Upper lobe of left lung (tissue), 6 donors: ENCODE data around the gene C1orf87. TPM values are rescaled to one million over a fixed set of nuclear protein-coding genes. Genes with fewer than 3 reads are reported as not detected.

Experiments used
- ATAC-seq, 2 donors: fragments of 200-7000 bp; cut with Tn5 transposase; one replicate each; pipeline ENCODE4 v1.9.1; 2022; ENCODE audit warnings: mild to moderate bottlenecking in 2 of 2, moderate library complexity in 2 of 2; ENCODE audit not compliant: low FRiP score in 2 of 2
- DNase-seq, 2 donors: peaks; one replicate each; pipeline ENCODE4 v3.0.0-alpha.2; 2019 to 2020
- H3K27ac ChIP-seq, 4 donors: fragments of 200-600 bp; sonication (generic); one replicate each; pipeline ENCODE4 v1.5.1; 2016 to 2019
- H3K27me3 ChIP-seq, 4 donors: fragments of 200-600 bp; sonication (generic); one replicate each; pipeline ENCODE4 v1.5.1; 2017 to 2019
- H3K36me3 ChIP-seq, 4 donors: fragments of 200-600 bp; sonication (generic); one replicate each; pipeline ENCODE4 v1.5.1; 2016 to 2019
- H3K4me1 ChIP-seq, 4 donors: fragments of 200-600 bp; sonication (generic); one replicate each; pipeline ENCODE4 v1.5.1; 2018 to 2019
- H3K4me3 ChIP-seq, 4 donors: fragments of 200-600 bp; sonication (generic); one replicate each; pipeline ENCODE4 v1.5.1; 2017 to 2019; ENCODE audit warnings: mild to moderate bottlenecking in 2 of 4, moderate library complexity in 1 of 4
- H3K9me3 ChIP-seq, 4 donors: fragments of 200-600 bp; sonication (generic); one replicate each; pipeline ENCODE4 v1.5.1; 2018 to 2019
- CTCF ChIP-seq, 6 experiments: fragments of 450-650 bp in 4 of 6; fragments of 200-600 bp in 2 of 6; sonication (generic) in 2 of 6; IDR thresholded peaks; one replicate each; pipeline ENCODE4 v1.5.1; 2016 to 2019; ENCODE audit warnings: antibody characterized with exemption in 6 of 6
- EP300 ChIP-seq, 4 donors: sonication (generic); formaldehyde crosslinking; IDR thresholded peaks; one replicate each; pipeline ENCODE4 v1.5.1; 2017; ENCODE audit warnings: antibody characterized with exemption in 4 of 4, control low read depth in 2 of 4
- POLR2A ChIP-seq, 4 donors: fragments of 450-650 bp; IDR thresholded peaks; one replicate each; pipeline ENCODE4 v1.5.1; 2016 to 2017; ENCODE audit warnings: antibody characterized with exemption in 4 of 4, mild to moderate bottlenecking in 2 of 4
- POLR2AphosphoS5 ChIP-seq, 2 donors: sonication (generic); formaldehyde crosslinking; IDR thresholded peaks; one replicate each; pipeline ENCODE4 v1.5.1; 2017; ENCODE audit warnings: antibody characterized with exemption in 2 of 2
- WGBS, 2 donors: methylation state at CpG; one replicate each; pipeline ENCODE4 v1.1.5; 2017 to 2018; 5-methylcytosine and 5-hydroxymethylcytosine counted together
- total RNA-seq, 6 donors: library from RNA; depleted of rRNA in 4 of 6; stranded (reverse); fragments of >200 nt in 4 of 6; gene quantifications; one replicate each; pipeline versions ENCODE4 v1.1.0 to v1.2.1, GENCODE V29; 2016 to 2021
- donor health status: DM: no; HTN: no; CAD: no; lungs with moderate emphysema.
- donor health status: DM: no; HTN: yes; CAD: no; lungs with severe emphysema.

Gene C1orf87
- total RNA-seq, 6 donors from 2014 or later, result 0.40 to 26.1 (median 4.8) TPM

GRCh38 chr1:59985911-59986515 lies 87.6 kb downstream of the C1orf87 start:
- Histone ChIP-seq H3K9me3 (no peaks in the 10 kb centered on the region), H3K36me3 (no peaks in the 10 kb centered on the region), H3K27ac (no peak overlapping the region), H3K4me3 (no peak overlapping the region), H3K4me1 (no peaks in the 10 kb centered on the region), H3K27me3 (no peaks in the 10 kb centered on the region)
- TF ChIP-seq POLR2AphosphoS5 (IDR thresholded peaks at IDR 0.05), result no peak
- TF ChIP-seq CTCF (IDR thresholded peaks at IDR 0.05), result no peak
- no peak for TF ChIP-seq POLR2A (IDR thresholded peaks at IDR 0.05)
- no peak for TF ChIP-seq EP300 (IDR thresholded peaks at IDR 0.05)
- 90 to 96% methylated on average over 8 of the region's 8 CpGs for WGBS, 2 donors
- ATAC-seq (no peak), DNase-seq (no peak)

- Histone ChIP-seq H3K4me3 (no peak overlapping the region), H3K27ac (no peak overlapping the region), H3K36me3 (no peaks in the 10 kb centered on the region), H3K9me3 (no peaks in the 10 kb centered on the region), H3K27me3 (no peaks in the 10 kb centered on the region), H3K4me1 (peaks cover 0 to 3% (median 0%) of the 10 kb centered on the region in 4 donors)
- 88 to 96% methylated on average over 5 of the region's 5 CpGs for WGBS, 2 donors
- no peak for TF ChIP-seq POLR2AphosphoS5 (IDR thresholded peaks at IDR 0.05)
- no peak for TF ChIP-seq CTCF (IDR thresholded peaks at IDR 0.05)
- TF ChIP-seq EP300 (IDR thresholded peaks at IDR 0.05), result no peak
- no peak for TF ChIP-seq POLR2A (IDR thresholded peaks at IDR 0.05)
- ATAC-seq (no peak), DNase-seq (no peak)
These were observed 93.9 kb downstream of the C1orf87 start for GRCh38 chr1:59979666-59980065.

- TF ChIP-seq POLR2A (IDR thresholded peaks at IDR 0.05), result no peak
- TF ChIP-seq EP300 (IDR thresholded peaks at IDR 0.05), result no peak
- TF ChIP-seq CTCF (IDR thresholded peaks at IDR 0.05), result no peak
- no peak for TF ChIP-seq POLR2AphosphoS5 (IDR thresholded peaks at IDR 0.05)
- DNase-seq (no peak), ATAC-seq (no peak)
- no peak overlapping the region for H3K4me3 ChIP-seq
- no peaks in the 10 kb centered on the region for H3K27me3 ChIP-seq
- H3K9me3 ChIP-seq, result no peaks in the 10 kb centered on the region
- H3K36me3 ChIP-seq, result no peaks in the 10 kb centered on the region
- peaks cover 0 to 3% (median 0%) of the 10 kb centered on the region in 4 donors for H3K4me1 ChIP-seq
- WGBS, 2 donors, result 71 to 77% methylated on average over 2 of the region's 2 CpGs
- H3K27ac ChIP-seq, result no peak overlapping the region
These were observed 95.1 kb downstream of the C1orf87 start for GRCh38 chr1:59978511-59978910.

GRCh38 chr1:59978026-59978425 lies 95.5 kb downstream of the C1orf87 start:
- no peaks in the 10 kb centered on the region for H3K27me3 ChIP-seq
- no peak for DNase-seq
- no peak overlapping the region for H3K27ac ChIP-seq
- peaks cover 0 to 3% (median 0%) of the 10 kb centered on the region in 4 donors for H3K4me1 ChIP-seq
- H3K4me3 ChIP-seq, result no peak overlapping the region
- ATAC-seq, result peak in 1 of 2 donors; percentile 33
- no peaks in the 10 kb centered on the region for H3K9me3 ChIP-seq
- WGBS, 2 donors, result 55 to 65% methylated on average over 1 of the region's 1 CpG
- no peaks in the 10 kb centered on the region for H3K36me3 ChIP-seq
- TF ChIP-seq POLR2AphosphoS5 (IDR thresholded peaks at IDR 0.05), result no peak
- TF ChIP-seq POLR2A (IDR thresholded peaks at IDR 0.05), result no peak
- TF ChIP-seq CTCF (IDR thresholded peaks at IDR 0.05), result no peak
- no peak for TF ChIP-seq EP300 (IDR thresholded peaks at IDR 0.05)

DNA sequence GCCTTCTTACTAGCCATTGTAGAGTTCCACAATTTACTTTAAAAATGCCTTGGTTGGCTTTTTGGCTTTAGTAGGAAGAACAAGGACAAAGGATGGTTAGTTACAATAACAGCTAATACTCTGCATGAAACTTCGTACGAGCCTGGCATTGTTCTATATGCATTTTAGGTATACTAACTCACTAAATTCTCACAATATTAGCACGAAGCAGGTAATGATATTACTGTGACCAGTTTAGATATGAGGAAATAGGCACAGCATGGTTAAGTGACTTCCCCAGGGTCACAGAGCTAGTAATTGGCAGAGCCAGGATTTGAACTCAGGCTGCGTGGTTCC lies 96.5 kb downstream of the C1orf87 start:
- H3K27ac ChIP-seq, result no peak overlapping the region
- no peak overlapping the region for H3K4me3 ChIP-seq
- WGBS, 2 donors, result 76 to 78% methylated on average over 4 of the region's 4 CpGs
- ATAC-seq, result no peak
- H3K9me3 ChIP-seq, result no peaks in the 10 kb centered on the region
- peaks cover 0 to 3% (median 0%) of the 10 kb centered on the region in 4 donors for H3K4me1 ChIP-seq
- no peaks in the 10 kb centered on the region for H3K27me3 ChIP-seq
- H3K36me3 ChIP-seq, result no peaks in the 10 kb centered on the region
- DNase-seq, result no peak
- no peak for TF ChIP-seq EP300 (IDR thresholded peaks at IDR 0.05)
- no peak for TF ChIP-seq POLR2AphosphoS5 (IDR thresholded peaks at IDR 0.05)
- TF ChIP-seq POLR2A (IDR thresholded peaks at IDR 0.05), result no peak
- no peak for TF ChIP-seq CTCF (IDR thresholded peaks at IDR 0.05)
